SH-SY5Y (cell line): ENCODE data around the gene RPL15.

ENCODE experiments used
- GATA2 ChIP-seq: IDR thresholded peaks from 2 replicates; pipeline ENCODE4 v1.6.1; 2011; ENCODE audit warnings: mild to moderate bottlenecking, low read depth, low read length
- GATA3 ChIP-seq: IDR thresholded peaks from 2 replicates; pipeline ENCODE4 v1.6.1; 2011; ENCODE audit warnings: low read depth, mild to moderate bottlenecking, low read length, moderate library complexity

- TF ChIP-seq GATA2 (no peak), GATA3 (no peak)
These were observed 44.6 kb upstream of the RPL15 start for GRCh38 chr3:23872330-23872729.
